D721Med (cell line): ENCODE measurements around the gene APBA1.

Source experiments
- DNase-seq: peaks from one replicate; pipeline ENCODE4 v3.0.0; 2011; ENCODE audit warnings: low spot score; ENCODE audit not compliant: insufficient read length
- FAIRE-seq: peaks from 2 replicates; lab custom pipeline; 2011; peaks lifted over from hg19 to GRCh38; lab: Jason Lieb, UNC
- CTCF ChIP-seq: IDR thresholded peaks from 2 replicates; pipeline ENCODE4 v1.5.1; 2012; ENCODE audit warnings: mild to moderate bottlenecking, control low read depth; ENCODE audit not compliant: insufficient read depth; ENCODE audit errors: missing control alignments

APBA1 gene

GRCh38 chr9:69674716-69675438 is 2.7 kb upstream of the APBA1 start:
- no peak for DNase-seq
- TF ChIP-seq CTCF = no peak
- FAIRE-seq = peak; percentile 21

GRCh38 chr9:69674112-69674685 is 2.0 kb upstream of the APBA1 start:
- no peak for DNase-seq
- no peak for TF ChIP-seq CTCF
- FAIRE-seq = no peak

GRCh38 chr9:69673311-69673640 is 1.1 kb upstream of the APBA1 start:
- no peak for TF ChIP-seq CTCF
- FAIRE-seq (no peak), DNase-seq (no peak)

GRCh38 chr9:69672596-69673310 is 582 bp upstream of the APBA1 start:
- FAIRE-seq (no peak), DNase-seq (no peak)
- TF ChIP-seq CTCF = peak; percentile 63

- TF ChIP-seq CTCF = no peak
- DNase-seq (no peak), FAIRE-seq (no peak)
Measured at GRCh38 chr9:69671311-69671878, 776 bp downstream of the APBA1 start.

- TF ChIP-seq CTCF = no peak
- FAIRE-seq (no peak), DNase-seq (no peak)
Measured at GRCh38 chr9:69667306-69667705, 4.9 kb downstream of the APBA1 start.

- no peak for TF ChIP-seq CTCF
- no peak for DNase-seq
- no peak for FAIRE-seq
Measured at GRCh38 chr9:69660304-69660703, 11.9 kb downstream of the APBA1 start.
